NCI-H1105 (cell line): Measurements from ENCODE around the gene EHMT1.
"Not testable (repeated sequence)": the region's sequence is repeated elsewhere in the genome, so short reads cannot be mapped to it uniquely, and the experiment has no call there.

Experiments used
- DNase-seq: peaks from one replicate; lab custom pipeline; 2025; lab: John Stamatoyannopoulos, UW

Gene EHMT1

GRCh38 chr9:137809726-137810450, 191.1 kb downstream of the EHMT1 start:
- not testable (repeated sequence) for DNase-seq

- no peak for DNase-seq
These were observed 192.6 kb downstream of the EHMT1 start for GRCh38 chr9:137811283-137811870.

- no peak for DNase-seq
These were observed 193.7 kb downstream of the EHMT1 start for GRCh38 chr9:137812356-137813023.

GRCh38 chr9:137813167-137813566, 194.4 kb downstream of the EHMT1 start:
- DNase-seq = no peak

- no peak for DNase-seq
These were observed 195.0 kb downstream of the EHMT1 start for GRCh38 chr9:137813651-137814415.

- DNase-seq = no peak
These were observed 195.6 kb downstream of the EHMT1 start for GRCh38 chr9:137814436-137814835.

- no peak for DNase-seq
These were observed 196.0 kb downstream of the EHMT1 start for GRCh38 chr9:137814841-137815240.

- no peak for DNase-seq
These were observed 196.8 kb downstream of the EHMT1 start for GRCh38 chr9:137815256-137816255.

GRCh38 chr9:137816531-137817235, 197.9 kb downstream of the EHMT1 start:
- DNase-seq = no peak

GRCh38 chr9:137817236-137818200, 198.7 kb downstream of the EHMT1 start:
- no peak for DNase-seq

GRCh38 chr9:137818286-137818685, 199.5 kb downstream of the EHMT1 start:
- no peak for DNase-seq

GRCh38 chr9:137820161-137820855, 201.5 kb downstream of the EHMT1 start:
- no peak for DNase-seq

- no peak for DNase-seq
These were observed 205.4 kb downstream of the EHMT1 start for GRCh38 chr9:137823986-137824771.

- DNase-seq = no peak
These were observed 206.7 kb downstream of the EHMT1 start for GRCh38 chr9:137825324-137825989.

GRCh38 chr9:137827908-137828526, 209.2 kb downstream of the EHMT1 start:
- no peak for DNase-seq

GRCh38 chr9:137828527-137829259, 209.9 kb downstream of the EHMT1 start:
- DNase-seq = no peak
